LNCaP clone FGC (cell line): ENCODE data around the gene B4GALNT1.
A peak's percentile ranks its signal among the peaks of the same experiment; 100 is the strongest.
"Not testable (repeated sequence)": the region's sequence is repeated elsewhere in the genome, so short reads cannot be mapped to it uniquely, and the experiment has no call there.

ENCODE experiments used
- DNase-seq: peaks from one replicate; pipeline ENCODE4 v3.0.0-alpha.2; 2011; ENCODE audit warnings: low read depth
- H3K4me3 ChIP-seq: 2 replicates; pipeline ENCODE4 v1.5.1; 2011; ENCODE audit warnings: mild to moderate bottlenecking, low read depth, low read length, control low read depth
- TF ChIP-seq, protein P1 (sequence below): IDR thresholded peaks from 2 replicates; pipeline ENCODE4 v1.5.1; 2012; ENCODE audit warnings: mild to moderate bottlenecking; ENCODE audit not compliant: control insufficient read depth, insufficient read depth; ENCODE audit errors: extremely low read depth

Gene B4GALNT1

GRCh38 chr12:57621497-57622292 is 11.3 kb downstream of the B4GALNT1 start:
- DNase-seq: no peak
- TF ChIP-seq, protein P1, sequence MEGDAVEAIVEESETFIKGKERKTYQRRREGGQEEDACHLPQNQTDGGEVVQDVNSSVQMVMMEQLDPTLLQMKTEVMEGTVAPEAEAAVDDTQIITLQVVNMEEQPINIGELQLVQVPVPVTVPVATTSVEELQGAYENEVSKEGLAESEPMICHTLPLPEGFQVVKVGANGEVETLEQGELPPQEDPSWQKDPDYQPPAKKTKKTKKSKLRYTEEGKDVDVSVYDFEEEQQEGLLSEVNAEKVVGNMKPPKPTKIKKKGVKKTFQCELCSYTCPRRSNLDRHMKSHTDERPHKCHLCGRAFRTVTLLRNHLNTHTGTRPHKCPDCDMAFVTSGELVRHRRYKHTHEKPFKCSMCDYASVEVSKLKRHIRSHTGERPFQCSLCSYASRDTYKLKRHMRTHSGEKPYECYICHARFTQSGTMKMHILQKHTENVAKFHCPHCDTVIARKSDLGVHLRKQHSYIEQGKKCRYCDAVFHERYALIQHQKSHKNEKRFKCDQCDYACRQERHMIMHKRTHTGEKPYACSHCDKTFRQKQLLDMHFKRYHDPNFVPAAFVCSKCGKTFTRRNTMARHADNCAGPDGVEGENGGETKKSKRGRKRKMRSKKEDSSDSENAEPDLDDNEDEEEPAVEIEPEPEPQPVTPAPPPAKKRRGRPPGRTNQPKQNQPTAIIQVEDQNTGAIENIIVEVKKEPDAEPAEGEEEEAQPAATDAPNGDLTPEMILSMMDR: peak; percentile 93
- H3K4me3 ChIP-seq: peak overlapping the region; percentile 27

DNA sequence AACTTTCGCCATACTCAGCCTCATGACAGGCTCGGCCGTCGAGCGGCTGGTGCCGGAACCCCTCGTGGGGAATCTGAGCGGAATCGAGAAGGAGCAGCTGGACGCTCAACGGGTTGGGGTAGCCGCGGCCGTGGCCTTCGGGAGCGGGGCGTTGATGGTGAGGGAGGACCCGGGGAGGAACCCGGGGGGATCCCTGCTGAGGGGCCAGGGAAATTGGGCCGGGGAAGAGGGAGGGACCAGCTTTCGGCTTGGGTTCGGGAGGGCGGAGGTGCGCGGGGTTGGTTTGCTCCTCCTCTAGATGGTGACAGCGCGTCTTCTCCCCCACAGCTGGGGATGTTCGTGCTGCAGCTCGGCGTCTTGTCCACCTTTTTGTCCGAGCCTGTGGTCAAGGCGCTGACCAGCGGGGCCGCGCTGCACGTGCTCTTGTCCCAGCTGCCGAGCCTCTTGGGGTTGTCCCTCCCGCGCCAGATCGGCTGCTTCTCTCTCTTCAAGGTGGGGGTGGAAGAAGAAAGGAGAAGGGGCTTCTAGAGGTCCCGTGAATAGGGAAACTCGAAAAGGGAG is 12.0 kb downstream of the B4GALNT1 start:
- TF ChIP-seq, protein P1: no peak
- no peak overlapping the region for H3K4me3 ChIP-seq
- no peak for DNase-seq

DNA sequence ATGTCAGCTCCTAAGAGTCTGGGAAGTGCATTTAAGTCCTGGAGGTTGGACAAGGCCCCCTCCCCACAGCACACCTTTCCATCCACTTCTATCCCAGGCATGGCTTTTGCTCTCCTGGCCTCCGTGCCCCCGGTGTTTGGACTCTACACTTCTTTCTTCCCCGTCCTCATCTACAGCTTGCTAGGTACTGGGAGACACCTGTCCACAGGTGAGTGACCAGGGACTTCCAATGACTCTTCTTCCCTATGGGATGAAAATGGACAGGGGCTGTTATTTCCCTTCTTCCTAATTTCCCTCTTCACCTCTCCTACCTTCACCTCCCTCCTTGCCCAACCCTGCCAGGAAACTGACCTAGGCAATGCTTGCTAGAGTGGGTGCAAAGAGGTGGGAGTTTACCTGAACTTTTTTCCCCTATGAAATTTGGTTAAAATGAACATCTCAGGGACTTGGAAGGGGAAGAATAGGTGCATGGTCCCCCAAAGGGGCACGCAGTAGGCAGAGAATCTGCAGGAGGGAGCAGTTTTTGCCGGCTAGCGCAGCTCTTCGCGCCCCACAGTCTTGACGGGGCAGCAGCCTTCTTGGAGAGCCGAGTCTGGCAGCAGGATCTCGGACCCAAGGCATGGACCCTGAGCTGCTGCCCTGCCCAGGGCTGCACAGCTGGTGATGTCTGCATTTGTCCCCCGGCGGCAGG is 12.6 kb downstream of the B4GALNT1 start:
- DNase-seq: no peak
- no peak overlapping the region for H3K4me3 ChIP-seq
- TF ChIP-seq, protein P1: no peak

DNA sequence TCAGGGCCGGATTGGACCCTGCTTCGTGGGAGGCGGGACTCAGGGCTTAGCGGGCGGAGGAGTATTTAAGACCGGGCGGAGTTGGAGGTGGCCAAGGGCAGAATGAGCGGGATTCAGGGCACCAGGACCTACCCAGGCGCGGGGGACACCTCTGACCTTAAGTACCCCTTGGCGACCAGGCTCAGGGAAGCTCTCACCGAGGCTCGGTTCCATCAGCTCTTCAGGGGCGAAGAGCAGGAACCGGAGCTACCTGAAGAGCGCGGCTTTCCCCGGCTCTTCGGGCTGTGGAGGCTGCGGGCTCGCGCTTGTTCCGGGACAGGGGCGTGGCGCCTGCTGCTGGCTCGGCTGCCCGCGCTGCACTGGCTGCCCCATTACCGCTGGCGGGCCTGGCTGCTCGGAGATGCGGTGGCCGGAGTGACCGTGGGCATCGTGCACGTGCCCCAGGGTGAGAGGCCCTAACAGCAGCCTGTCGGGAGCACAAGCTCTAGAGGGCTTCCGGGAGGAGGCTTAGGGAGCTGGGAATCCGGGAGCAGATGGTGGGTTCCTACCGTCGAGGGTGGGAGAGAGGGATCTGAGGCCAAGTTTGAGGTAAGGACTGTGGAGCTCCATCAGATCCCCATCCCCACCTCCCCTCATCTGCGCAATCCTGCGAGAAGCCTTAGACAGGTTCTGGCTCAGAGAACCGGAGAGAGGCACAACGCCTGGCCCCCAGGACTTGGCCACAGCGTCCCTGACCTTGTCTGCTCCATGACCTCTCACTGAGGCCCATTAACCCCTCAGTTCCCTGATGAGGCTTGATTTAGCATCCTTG is 13.4 kb downstream of the B4GALNT1 start:
- no peak for DNase-seq
- TF ChIP-seq, protein P1: no peak
- H3K4me3 ChIP-seq: no peak overlapping the region

DNA sequence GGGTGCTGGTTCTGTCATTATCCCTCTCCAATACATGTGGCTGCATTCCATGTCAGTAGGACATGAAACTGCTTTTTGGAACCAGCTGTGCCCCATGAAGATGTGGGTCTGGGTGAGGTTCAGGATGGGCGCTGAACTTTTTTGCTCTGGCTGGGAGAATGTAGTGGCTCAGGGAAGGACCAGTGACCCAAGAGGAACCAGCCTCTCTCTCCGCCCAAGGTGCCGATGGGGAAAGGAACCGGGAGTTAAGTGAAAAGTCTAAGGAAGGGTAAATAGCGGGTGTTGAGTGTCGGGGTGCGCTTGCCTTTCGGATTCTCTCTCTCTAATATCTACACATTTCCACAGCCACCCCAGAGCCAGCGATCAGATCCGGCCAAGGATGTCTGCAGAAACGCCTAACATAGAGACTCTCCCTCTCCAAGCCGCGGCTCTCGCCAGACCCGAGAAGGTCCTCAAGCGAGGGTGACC is 14.0 kb downstream of the B4GALNT1 start:
- H3K4me3 ChIP-seq: no peak overlapping the region
- DNase-seq: no peak
- TF ChIP-seq, protein P1: no peak

DNA sequence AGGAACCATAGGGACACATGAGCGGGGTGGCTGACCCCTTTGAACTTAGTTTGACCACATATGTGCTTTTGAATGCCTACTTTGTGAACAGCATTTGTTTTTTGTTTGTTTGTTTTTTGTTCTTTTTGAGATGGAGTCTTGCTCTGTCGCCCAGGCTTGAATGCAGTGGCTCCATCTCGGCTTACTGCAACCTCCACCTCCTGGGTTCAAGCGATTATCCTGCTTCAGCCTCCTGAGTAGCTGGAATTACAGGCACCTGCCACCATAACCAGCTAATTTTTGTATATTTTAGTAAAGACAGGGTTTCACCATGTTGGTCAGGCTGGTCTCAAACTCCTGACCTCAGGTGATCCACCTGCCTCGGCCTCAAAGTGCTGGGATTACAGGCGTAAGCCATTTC is 14.6 kb downstream of the B4GALNT1 start:
- not testable (repeated sequence) for DNase-seq, H3K4me3 ChIP-seq
